Calu3 (cell line): ENCODE data around the gene WHRN. TPM values are rescaled to one million over a fixed set of nuclear protein-coding genes. Genes with fewer than 3 reads are reported as not detected.

Experiments used
- BruUV-seq: library from RNA; stranded (reverse); fragments of 400-500 nt; replicated peaks from 2 replicates; lab custom pipeline; 2021; lab: Mats Ljungman, UMichigan
- CTCF ChIA-PET: fragments of 300-600 bp; sonication (Branson Sonifier 250); formaldehyde crosslinking; loops from one replicate; lab custom pipeline; 2022; ENCODE audit warnings: antibody characterized with exemption; lab: Charles Lee
- DNase-seq: peaks from one replicate; pipeline ENCODE4 v3.0.0; 2022
- H3K27ac Mint-ChIP-seq: one replicate; pipeline ENCODE4 v1.8.0; 2022; ENCODE audit warnings: mixed read lengths; ENCODE audit not compliant: unreplicated experiment
- H3K27me3 Mint-ChIP-seq: one replicate; pipeline ENCODE4 v1.8.0; 2022; ENCODE audit warnings: mixed read lengths; ENCODE audit not compliant: unreplicated experiment
- H3K36me3 Mint-ChIP-seq: one replicate; pipeline ENCODE4 v1.8.0; 2022; ENCODE audit warnings: mild to moderate bottlenecking, moderate library complexity, mixed read lengths; ENCODE audit not compliant: insufficient read depth, unreplicated experiment
- H3K4me1 Mint-ChIP-seq: one replicate; pipeline ENCODE4 v1.8.0; 2022; ENCODE audit warnings: mild to moderate bottlenecking, low read depth, mixed read lengths; ENCODE audit not compliant: unreplicated experiment
- H3K4me3 Mint-ChIP-seq: one replicate; pipeline ENCODE4 v1.8.0; 2022; ENCODE audit warnings: mild to moderate bottlenecking, low read depth, moderate library complexity, mixed read lengths; ENCODE audit not compliant: unreplicated experiment
- H3K9me3 Mint-ChIP-seq: one replicate; pipeline ENCODE4 v1.8.0; 2022; ENCODE audit warnings: low read depth, mixed read lengths; ENCODE audit not compliant: unreplicated experiment
- CTCF ChIP-seq: fragments of 200-600 bp; IDR thresholded peaks from one replicate; pipeline ENCODE4 v1.8.0; 2022; ENCODE audit warnings: antibody characterized with exemption; ENCODE audit not compliant: unreplicated experiment
- intact Hi-C: fragments of 100-400 bp; cut with micrococcal nuclease; formaldehyde crosslinking; loops from one replicate; pipeline ENCODE4 v1.10.0; 2022; ENCODE audit not compliant: unreplicated experiment
- total RNA-seq: library from RNA; stranded (reverse); gene quantifications from 2 replicates; pipeline ENCODE4 v1.2.3, GENCODE V29; 2022

The WHRN gene
- total RNA-seq, 1 experiment from 2014 or later = 4.9 TPM

GRCh38 chr9:114478459-114478858 lies 26.8 kb downstream of the WHRN start:
- BruUV-seq = no TSS peak
- H3K36me3 Mint-ChIP-seq = no peaks in the 10 kb centered on the region
- CTCF ChIA-PET = no interaction called here
- DNase-seq = no peak
- no peaks in the 10 kb centered on the region for H3K9me3 Mint-ChIP-seq
- H3K4me3 Mint-ChIP-seq = no peak overlapping the region
- H3K4me1 Mint-ChIP-seq = no peaks in the 10 kb centered on the region
- H3K27ac Mint-ChIP-seq = no peak overlapping the region
- intact Hi-C loops = no loop called here
- H3K27me3 Mint-ChIP-seq = peaks cover 13% of the 10 kb centered on the region
- TF ChIP-seq CTCF = no peak

- Mint-ChIP-seq H3K4me1 (no peaks in the 10 kb centered on the region), H3K27me3 (peaks cover 13% of the 10 kb centered on the region), H3K9me3 (no peaks in the 10 kb centered on the region), H3K36me3 (no peaks in the 10 kb centered on the region), H3K4me3 (no peak overlapping the region), H3K27ac (no peak overlapping the region)
- BruUV-seq = no TSS peak
- no peak for DNase-seq
- CTCF ChIA-PET = no interaction called here
- no peak for TF ChIP-seq CTCF
- intact Hi-C loops = no loop called here
Observed at GRCh38 chr9:114477642-114478041, 27.6 kb downstream of the WHRN start.

GRCh38 chr9:114476891-114477469 lies 28.3 kb downstream of the WHRN start:
- intact Hi-C loops = no loop called here
- no peak for DNase-seq
- H3K9me3 Mint-ChIP-seq = no peaks in the 10 kb centered on the region
- CTCF ChIA-PET = no interaction called here
- H3K27ac Mint-ChIP-seq = no peak overlapping the region
- TF ChIP-seq CTCF = no peak
- BruUV-seq = no TSS peak
- H3K4me1 Mint-ChIP-seq = no peaks in the 10 kb centered on the region
- H3K27me3 Mint-ChIP-seq = peaks cover 13% of the 10 kb centered on the region
- no peak overlapping the region for H3K4me3 Mint-ChIP-seq
- no peaks in the 10 kb centered on the region for H3K36me3 Mint-ChIP-seq

- H3K27me3 Mint-ChIP-seq = peaks cover 13% of the 10 kb centered on the region
- intact Hi-C loops = no loop called here
- TF ChIP-seq CTCF = no peak
- H3K4me3 Mint-ChIP-seq = no peak overlapping the region
- CTCF ChIA-PET = interaction anchor here (1.3 kb wide), 1 partner anchor 9 kb away, joined by 3 read pairs; no protein-coding TSS in a partner anchor
- no peak for DNase-seq
- H3K4me1 Mint-ChIP-seq = no peaks in the 10 kb centered on the region
- no peaks in the 10 kb centered on the region for H3K36me3 Mint-ChIP-seq
- no peak overlapping the region for H3K27ac Mint-ChIP-seq
- BruUV-seq = no TSS peak
- H3K9me3 Mint-ChIP-seq = no peaks in the 10 kb centered on the region
Observed at GRCh38 chr9:114475412-114476135, 29.7 kb downstream of the WHRN start.
